Astrocyte (in vitro differentiated cells and primary cell): ENCODE data around the gene DLX3. TPM values are rescaled to one million over a fixed set of nuclear protein-coding genes. Genes with fewer than 3 reads are reported as not detected.

Experiments
- DNase-seq: peaks from one replicate; pipeline ENCODE4 v3.0.0-alpha.2; 2010; ENCODE audit warnings: low read depth
- FAIRE-seq: peaks from 2 replicates; lab custom pipeline; 2011; peaks lifted over from hg19 to GRCh38; lab: Jason Lieb, UNC
- H2AFZ ChIP-seq: 2 replicates; pipeline ENCODE4 v1.6.0; 2012; ENCODE audit warnings: low read depth, low read length, inconsistent platforms
- H3K27ac ChIP-seq: 2 replicates; pipeline ENCODE4 v1.5.1; 2011; ENCODE audit warnings: low read depth, low read length, inconsistent platforms
- H3K27me3 ChIP-seq: 2 replicates; pipeline ENCODE4 v1.6.0; 2011; ENCODE audit warnings: low read length, inconsistent platforms; ENCODE audit not compliant: insufficient read depth
- H3K36me3 ChIP-seq: 2 replicates; pipeline ENCODE4 v1.5.1; 2011; ENCODE audit warnings: low read length, inconsistent platforms; ENCODE audit not compliant: insufficient read depth
- H3K4me1 ChIP-seq: 2 replicates; pipeline ENCODE4 v1.5.1; 2011; ENCODE audit warnings: low read length, inconsistent platforms; ENCODE audit not compliant: insufficient read depth
- H3K4me2 ChIP-seq: 2 replicates; pipeline ENCODE4 v1.6.0; 2012; ENCODE audit warnings: low read length, inconsistent platforms
- H3K4me3 ChIP-seq: 2 replicates; pipeline ENCODE4 v1.5.1; 2011; ENCODE audit warnings: low read depth, mild to moderate bottlenecking, low read length, inconsistent platforms; ENCODE audit not compliant: insufficient read depth
- H3K79me2 ChIP-seq: 2 replicates; pipeline ENCODE4 v1.6.0; 2012; ENCODE audit warnings: mild to moderate bottlenecking, low read length, inconsistent platforms; ENCODE audit not compliant: insufficient read depth
- H3K9ac ChIP-seq: 2 replicates; pipeline ENCODE4 v1.6.0; 2012; ENCODE audit warnings: mild to moderate bottlenecking, low read length, inconsistent platforms
- H3K9me3 ChIP-seq: 2 replicates; pipeline ENCODE4 v1.5.1; 2012; ENCODE audit warnings: low read depth, mild to moderate bottlenecking, low read length, inconsistent platforms; ENCODE audit not compliant: insufficient read depth
- H4K20me1 ChIP-seq: 2 replicates; pipeline ENCODE4 v1.6.0; 2012; ENCODE audit warnings: low read length, inconsistent platforms; ENCODE audit not compliant: insufficient read depth
- H3K27ac Mint-ChIP-seq: one replicate; pipeline ENCODE4 v1.8.0; 2021; ENCODE audit warnings: mild to moderate bottlenecking, mixed read lengths; ENCODE audit not compliant: unreplicated experiment
- H3K27me3 Mint-ChIP-seq: one replicate; pipeline ENCODE4 v1.8.0; 2021; ENCODE audit warnings: low read depth, mixed read lengths; ENCODE audit not compliant: unreplicated experiment
- H3K36me3 Mint-ChIP-seq: one replicate; pipeline ENCODE4 v1.8.0; 2021; ENCODE audit warnings: low read depth, mixed read lengths; ENCODE audit not compliant: unreplicated experiment
- H3K4me1 Mint-ChIP-seq: one replicate; pipeline ENCODE4 v1.8.0; 2021; ENCODE audit warnings: low read depth, mixed read lengths; ENCODE audit not compliant: unreplicated experiment
- H3K4me3 Mint-ChIP-seq: one replicate; pipeline ENCODE4 v1.8.0; 2021; ENCODE audit warnings: mild to moderate bottlenecking, moderate library complexity, mixed read lengths; ENCODE audit not compliant: unreplicated experiment
- H3K9me3 Mint-ChIP-seq: one replicate; pipeline ENCODE4 v1.8.0; 2021; ENCODE audit warnings: mild to moderate bottlenecking, mixed read lengths; ENCODE audit not compliant: unreplicated experiment
- EZH2 ChIP-seq: IDR thresholded peaks from 2 replicates; pipeline ENCODE4 v1.6.1; 2012; ENCODE audit warnings: mild to moderate bottlenecking, low read length, inconsistent platforms; ENCODE audit not compliant: insufficient read depth
- total RNA-seq: library from RNA; stranded (reverse); gene quantifications from 2 replicates; pipeline ENCODE4 v1.2.1, GENCODE V29; 2021
- TF ChIP-seq, protein P1 (sequence below): IDR thresholded peaks from 2 replicates; pipeline ENCODE4 v1.5.1; 2011; ENCODE audit warnings: low read depth, mild to moderate bottlenecking, inconsistent platforms, low read length, moderate library complexity; ENCODE audit not compliant: insufficient read depth

The DLX3 gene
- total RNA-seq, 1 donor from 2014 or later: 1.00 TPM

DNA sequence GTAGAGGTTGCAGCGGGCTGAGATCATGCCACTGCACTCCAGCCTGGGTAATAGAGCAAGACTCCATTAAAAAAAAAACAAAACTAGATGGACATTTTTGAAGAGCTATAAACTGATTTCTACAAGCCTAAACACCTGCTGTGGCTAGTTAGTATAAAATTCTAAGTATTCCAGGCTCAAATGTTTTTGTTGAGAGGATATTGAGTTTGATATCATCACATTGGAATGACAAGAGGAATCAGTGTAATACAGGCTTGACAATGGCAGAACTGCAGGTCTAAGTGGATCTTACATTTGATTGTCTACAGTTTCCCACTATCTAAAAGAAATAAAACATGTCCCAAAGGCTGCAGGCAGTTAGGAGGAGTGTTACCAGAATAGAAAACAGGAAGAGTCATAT lies 23.9 kb upstream of the DLX3 start:
- Histone ChIP-seq H3K79me2 (no peaks in the 10 kb centered on the region), H3K4me3 (no peak overlapping the region), H3K4me1 (peaks cover 5% of the 10 kb centered on the region), H3K27ac (no peak overlapping the region), H3K27me3 (no peaks in the 10 kb centered on the region), H3K4me2 (no peak overlapping the region), H4K20me1 (no peaks in the 10 kb centered on the region), H3K9ac (no peak overlapping the region), H3K36me3 (no peaks in the 10 kb centered on the region), H3K9me3 (peaks cover 7% of the 10 kb centered on the region), H2AFZ (no peak overlapping the region)
- TF ChIP-seq, protein P1, sequence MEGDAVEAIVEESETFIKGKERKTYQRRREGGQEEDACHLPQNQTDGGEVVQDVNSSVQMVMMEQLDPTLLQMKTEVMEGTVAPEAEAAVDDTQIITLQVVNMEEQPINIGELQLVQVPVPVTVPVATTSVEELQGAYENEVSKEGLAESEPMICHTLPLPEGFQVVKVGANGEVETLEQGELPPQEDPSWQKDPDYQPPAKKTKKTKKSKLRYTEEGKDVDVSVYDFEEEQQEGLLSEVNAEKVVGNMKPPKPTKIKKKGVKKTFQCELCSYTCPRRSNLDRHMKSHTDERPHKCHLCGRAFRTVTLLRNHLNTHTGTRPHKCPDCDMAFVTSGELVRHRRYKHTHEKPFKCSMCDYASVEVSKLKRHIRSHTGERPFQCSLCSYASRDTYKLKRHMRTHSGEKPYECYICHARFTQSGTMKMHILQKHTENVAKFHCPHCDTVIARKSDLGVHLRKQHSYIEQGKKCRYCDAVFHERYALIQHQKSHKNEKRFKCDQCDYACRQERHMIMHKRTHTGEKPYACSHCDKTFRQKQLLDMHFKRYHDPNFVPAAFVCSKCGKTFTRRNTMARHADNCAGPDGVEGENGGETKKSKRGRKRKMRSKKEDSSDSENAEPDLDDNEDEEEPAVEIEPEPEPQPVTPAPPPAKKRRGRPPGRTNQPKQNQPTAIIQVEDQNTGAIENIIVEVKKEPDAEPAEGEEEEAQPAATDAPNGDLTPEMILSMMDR: no peak
- TF ChIP-seq EZH2: no peak
- peaks cover 9% of the 10 kb centered on the region for H3K4me1 Mint-ChIP-seq
- no peaks in the 10 kb centered on the region for H3K36me3 Mint-ChIP-seq
- H3K27ac Mint-ChIP-seq: no peak overlapping the region
- no peak overlapping the region for H3K4me3 Mint-ChIP-seq
- H3K9me3 Mint-ChIP-seq: peaks cover 15% of the 10 kb centered on the region
- peaks cover 9% of the 10 kb centered on the region for H3K27me3 Mint-ChIP-seq
- FAIRE-seq: no peak
- no peak for DNase-seq

DNA sequence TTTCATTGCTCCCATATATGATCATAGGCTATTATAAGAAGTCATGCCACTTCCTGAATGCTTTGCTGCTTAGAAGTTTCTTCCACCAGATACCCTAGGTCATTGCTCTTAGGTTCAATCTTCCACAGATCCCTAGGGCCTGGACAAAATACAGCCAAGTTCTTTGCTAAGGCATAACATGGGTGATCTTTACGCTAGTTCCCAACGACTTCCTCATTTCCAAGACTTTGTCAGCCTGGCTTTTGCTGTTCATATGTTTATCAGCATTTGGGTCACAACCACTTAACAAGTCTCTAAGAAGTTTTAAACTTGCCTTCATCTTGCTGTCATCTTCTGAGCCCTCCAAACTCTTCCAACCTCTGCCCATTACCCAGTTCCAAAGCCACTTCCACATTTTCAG lies 20.1 kb upstream of the DLX3 start:
- H3K27ac ChIP-seq: no peak overlapping the region
- H3K4me1 ChIP-seq: no peaks in the 10 kb centered on the region
- FAIRE-seq: no peak
- no peaks in the 10 kb centered on the region for H3K79me2 ChIP-seq
- no peak overlapping the region for H2AFZ ChIP-seq
- H3K4me1 Mint-ChIP-seq: no peaks in the 10 kb centered on the region
- no peaks in the 10 kb centered on the region for H3K27me3 ChIP-seq
- no peak overlapping the region for H3K27ac Mint-ChIP-seq
- H3K4me3 Mint-ChIP-seq: no peak overlapping the region
- no peaks in the 10 kb centered on the region for H3K36me3 ChIP-seq
- peaks cover 16% of the 10 kb centered on the region for H3K9me3 ChIP-seq
- no peak overlapping the region for H3K4me3 ChIP-seq
- H3K9me3 Mint-ChIP-seq: peaks cover 29% of the 10 kb centered on the region
- H4K20me1 ChIP-seq: no peaks in the 10 kb centered on the region
- no peak for DNase-seq
- peaks cover 20% of the 10 kb centered on the region for H3K27me3 Mint-ChIP-seq
- peaks cover 1% of the 10 kb centered on the region for H3K36me3 Mint-ChIP-seq
- TF ChIP-seq, protein P1: no peak
- no peak for TF ChIP-seq EZH2
- H3K9ac ChIP-seq: no peak overlapping the region
- no peak overlapping the region for H3K4me2 ChIP-seq

DNA sequence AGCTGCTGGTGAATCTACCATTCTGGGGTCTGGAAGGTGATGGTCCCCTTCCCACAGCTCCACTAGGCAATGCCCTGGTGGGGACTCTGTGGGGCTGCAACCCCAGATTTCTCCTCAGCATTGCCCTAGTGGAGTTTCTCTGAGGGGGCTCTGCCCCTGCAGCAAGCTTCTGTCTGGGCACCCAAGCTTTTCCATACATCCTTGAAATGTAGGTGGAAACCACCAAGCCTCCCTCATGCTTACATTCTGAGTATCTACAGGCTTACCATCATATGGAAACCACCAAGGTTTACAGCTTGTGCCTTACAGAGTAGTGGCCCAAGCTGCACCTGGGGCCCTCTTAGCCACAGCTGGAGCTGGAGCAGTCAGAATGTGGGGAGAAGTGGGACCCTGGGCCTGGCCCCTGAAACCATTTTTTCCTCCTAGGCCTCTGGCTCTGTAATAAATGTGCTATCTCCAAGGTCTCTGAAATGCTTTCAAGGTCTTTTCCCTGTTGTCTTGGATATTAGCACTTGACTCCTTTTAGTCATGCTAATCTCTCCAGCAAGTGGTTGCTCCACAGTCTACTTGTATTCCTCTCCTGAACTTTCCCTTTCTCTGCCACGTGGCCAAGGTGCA lies 19.6 kb upstream of the DLX3 start:
- peaks cover 29% of the 10 kb centered on the region for H3K9me3 Mint-ChIP-seq
- TF ChIP-seq EZH2: no peak
- TF ChIP-seq, protein P1: no peak
- Histone ChIP-seq H3K79me2 (no peaks in the 10 kb centered on the region), H3K27ac (no peak overlapping the region), H3K36me3 (no peaks in the 10 kb centered on the region), H3K27me3 (no peaks in the 10 kb centered on the region), H3K9ac (no peak overlapping the region), H3K4me2 (no peak overlapping the region), H3K4me1 (no peaks in the 10 kb centered on the region), H4K20me1 (no peaks in the 10 kb centered on the region), H3K9me3 (peaks cover 16% of the 10 kb centered on the region), H2AFZ (no peak overlapping the region), H3K4me3 (no peak overlapping the region)
- H3K4me1 Mint-ChIP-seq: no peaks in the 10 kb centered on the region
- FAIRE-seq (no peak), DNase-seq (no peak)
- no peak overlapping the region for H3K4me3 Mint-ChIP-seq
- H3K36me3 Mint-ChIP-seq: peaks cover 1% of the 10 kb centered on the region
- peaks cover 24% of the 10 kb centered on the region for H3K27me3 Mint-ChIP-seq
- H3K27ac Mint-ChIP-seq: no peak overlapping the region
